OCI-LY7 (cell line): ENCODE data around the gene INF2. TPM values are rescaled to one million over a fixed set of nuclear protein-coding genes. Genes with fewer than 3 reads are reported as not detected.

Experiments
- BruUV-seq: library from RNA; stranded (reverse); fragments of 400-500 nt; replicated peaks from 2 replicates; lab custom pipeline; 2021; lab: Mats Ljungman, UMichigan
- CTCF ChIA-PET: fragments of 300-600 bp; sonication (Branson Sonifier 250); formaldehyde crosslinking; loops from one replicate; lab custom pipeline; 2022; ENCODE audit warnings: antibody characterized with exemption; ENCODE audit not compliant: unreplicated experiment; lab: Charles Lee
- POLR2A ChIA-PET: fragments of 300-600 bp; sonication (Branson Sonifier 250); formaldehyde crosslinking; loops from one replicate; lab custom pipeline; 2022; ENCODE audit warnings: antibody characterized with exemption; lab: Charles Lee
- DNase-seq: peaks from one replicate; pipeline ENCODE4 v3.0.0-alpha.2; 2015; ENCODE audit warnings: low spot score
- H2AFZ ChIP-seq: fragments of 200-600 bp; sonication (generic), shearing (Covaris generic); 2 replicates; pipeline ENCODE4 v1.6.1; 2014; ENCODE audit warnings: mild to moderate bottlenecking, antibody characterized with exemption, low read length, moderate library complexity
- H3K27ac ChIP-seq: fragments of 200-600 bp; sonication (generic); 2 replicates; pipeline ENCODE4 v1.5.1; 2014; ENCODE audit warnings: mixed run types, low read depth, mild to moderate bottlenecking, moderate library complexity, low read length, inconsistent platforms; ENCODE audit not compliant: poor library complexity, severe bottlenecking
- H3K36me3 ChIP-seq: fragments of 200-600 bp; sonication (generic); 2 replicates; pipeline ENCODE4 v1.6.1; 2014; ENCODE audit warnings: mild to moderate bottlenecking, antibody characterized with exemption, low read length, moderate library complexity, mixed read lengths; ENCODE audit not compliant: insufficient read depth
- H3K4me1 ChIP-seq: fragments of 200-600 bp; sonication (generic); 2 replicates; pipeline ENCODE4 v1.5.1; 2014; ENCODE audit warnings: mild to moderate bottlenecking, low read length; ENCODE audit not compliant: insufficient read depth, poor library complexity, severe bottlenecking
- H3K4me2 ChIP-seq: fragments of 200-600 bp; sonication (generic); 2 replicates; pipeline ENCODE4 v1.6.1; 2014; ENCODE audit warnings: mild to moderate bottlenecking, low read length
- H3K4me3 ChIP-seq: fragments of 200-600 bp; sonication (generic); 2 replicates; pipeline ENCODE4 v1.5.1; 2014; ENCODE audit warnings: mild to moderate bottlenecking, low read depth, low read length; ENCODE audit not compliant: poor library complexity, severe bottlenecking
- H3K79me2 ChIP-seq: fragments of 200-600 bp; sonication (generic); 2 replicates; pipeline ENCODE4 v1.6.1; 2016; ENCODE audit warnings: low read depth, mild to moderate bottlenecking, low read length, moderate library complexity, mixed read lengths; ENCODE audit not compliant: insufficient read depth
- H3K9me2 ChIP-seq: fragments of 200-600 bp; sonication (generic); 2 replicates; pipeline ENCODE4 v1.6.1; 2016; ENCODE audit warnings: mild to moderate bottlenecking, low read length, mixed read lengths; ENCODE audit not compliant: insufficient read depth
- H3K9me3 ChIP-seq: fragments of 200-600 bp; sonication (generic); 2 replicates; pipeline ENCODE4 v1.6.1; 2014; ENCODE audit warnings: mild to moderate bottlenecking, mixed run types, low read length, mixed read lengths
- H4K20me1 ChIP-seq: fragments of 200-600 bp; sonication (generic); 2 replicates; pipeline ENCODE4 v1.6.1; 2014; ENCODE audit warnings: mild to moderate bottlenecking, antibody characterized with exemption, low read length, moderate library complexity, mixed read lengths; ENCODE audit not compliant: insufficient read depth
- CTCF ChIP-seq: fragments of 200-600 bp; sonication (generic); conservative IDR thresholded peaks from 2 replicates; pipeline ENCODE4 v1.5.1; 2014; ENCODE audit warnings: mild to moderate bottlenecking, antibody characterized with exemption, low read length, moderate library complexity, mixed read lengths
- EZH2phosphoT487 ChIP-seq: fragments of 200-600 bp; sonication (generic); IDR thresholded peaks from 2 replicates; pipeline ENCODE4 v1.6.1; 2018; ENCODE audit warnings: low read depth, borderline replicate concordance, mild to moderate bottlenecking, mixed run types, antibody characterized with exemption, low read length, moderate library complexity, mixed read lengths
- intact Hi-C: fragments of 100-400 bp; cut with micrococcal nuclease; formaldehyde crosslinking; loops from one replicate; pipeline ENCODE4 v1.10.0; 2022; ENCODE audit not compliant: unreplicated experiment
- total RNA-seq, 2 experiments: library from RNA; depleted of rRNA in 1 of 2; stranded (reverse); fragments of >200 nt in 1 of 2; shearing (Covaris generic) in 1 of 2; gene quantifications; 2 replicates each; pipeline ENCODE4 v1.2.3, GENCODE V29; 2014 to 2022

Gene INF2
- total RNA-seq, 2 experiments from 2014 or later = 39.4 to 51.6 TPM

- CTCF ChIA-PET = interaction anchor here (0.6 to 1.5 kb wide), 3 partner anchors 12 to 24 kb away, joined by 3 to 5 read pairs (median 3); no protein-coding TSS in a partner anchor
Measured at GRCh38 chr14:104680056-104680805, 9.2 kb upstream of the INF2 start.

GRCh38 chr14:104680806-104681688, 8.4 kb upstream of the INF2 start:
- Histone ChIP-seq H3K27ac (peak overlapping the region; percentile 52), H2AFZ (peak overlapping the region; percentile 61), H3K79me2 (no peaks in the 10 kb centered on the region), H3K4me1 (peaks cover 48% of the 10 kb centered on the region), H3K9me2 (no peaks in the 10 kb centered on the region), H3K9me3 (no peaks in the 10 kb centered on the region), H3K36me3 (no peaks in the 10 kb centered on the region), H4K20me1 (no peaks in the 10 kb centered on the region), H3K4me3 (no peak overlapping the region), H3K4me2 (peak overlapping the region; percentile 48)
- peak; percentile 83 for DNase-seq
- no TSS peak for BruUV-seq
- POLR2A ChIA-PET = interaction anchor here (1.0 to 1.7 kb wide), 3 partner anchors 9 to 25 kb away, joined by 3 to 12 read pairs (median 11); no protein-coding TSS in a partner anchor
- intact Hi-C loops = loop anchor here (1.0 kb wide), 2 partner anchors 21 to 31 kb away; no protein-coding TSS in a partner anchor
- CTCF ChIA-PET = interaction anchor here (0.6 to 1.5 kb wide), 3 partner anchors 14 to 25 kb away, joined by 3 to 5 read pairs (median 5); no protein-coding TSS in a partner anchor
- peak; percentile 81 for TF ChIP-seq CTCF
- TF ChIP-seq EZH2phosphoT487 = no peak

More at GRCh38 chr14:104680056-104680805, 9.2 kb upstream of the INF2 start:
- H3K9me2 ChIP-seq = no peaks in the 10 kb centered on the region
- intact Hi-C loops = no loop called here
- H2AFZ ChIP-seq = no peak overlapping the region; the same call in 1 of the 2 replicates
- H3K4me3 ChIP-seq = no peak overlapping the region
- H3K9me3 ChIP-seq = no peaks in the 10 kb centered on the region
- POLR2A ChIA-PET = interaction anchor here (1.3 to 1.7 kb wide), 2 partner anchors 22 to 24 kb away, joined by 11 to 12 read pairs; no protein-coding TSS in a partner anchor
- no peak for TF ChIP-seq EZH2phosphoT487
- TF ChIP-seq CTCF = no peak
- no TSS peak for BruUV-seq
- H3K36me3 ChIP-seq = no peaks in the 10 kb centered on the region
- H3K27ac ChIP-seq = peak overlapping the region; percentile 52
- no peaks in the 10 kb centered on the region for H4K20me1 ChIP-seq
- H3K4me2 ChIP-seq = peak overlapping the region; percentile 48; the same call in 1 of the 2 replicates
- peaks cover 47% of the 10 kb centered on the region for H3K4me1 ChIP-seq
- H3K79me2 ChIP-seq = no peaks in the 10 kb centered on the region
- no peak for DNase-seq
